HG03045 (cell line): ENCODE data around the gene RIT1.

Experiments used
- ATAC-seq: cut with Tn5 transposase; IDR thresholded peaks from one replicate; pipeline ENCODE4 v1.9.1; 2021; ENCODE audit warnings: mild to moderate bottlenecking, moderate library complexity; ENCODE audit not compliant: unreplicated experiment

Gene RIT1

DNA sequence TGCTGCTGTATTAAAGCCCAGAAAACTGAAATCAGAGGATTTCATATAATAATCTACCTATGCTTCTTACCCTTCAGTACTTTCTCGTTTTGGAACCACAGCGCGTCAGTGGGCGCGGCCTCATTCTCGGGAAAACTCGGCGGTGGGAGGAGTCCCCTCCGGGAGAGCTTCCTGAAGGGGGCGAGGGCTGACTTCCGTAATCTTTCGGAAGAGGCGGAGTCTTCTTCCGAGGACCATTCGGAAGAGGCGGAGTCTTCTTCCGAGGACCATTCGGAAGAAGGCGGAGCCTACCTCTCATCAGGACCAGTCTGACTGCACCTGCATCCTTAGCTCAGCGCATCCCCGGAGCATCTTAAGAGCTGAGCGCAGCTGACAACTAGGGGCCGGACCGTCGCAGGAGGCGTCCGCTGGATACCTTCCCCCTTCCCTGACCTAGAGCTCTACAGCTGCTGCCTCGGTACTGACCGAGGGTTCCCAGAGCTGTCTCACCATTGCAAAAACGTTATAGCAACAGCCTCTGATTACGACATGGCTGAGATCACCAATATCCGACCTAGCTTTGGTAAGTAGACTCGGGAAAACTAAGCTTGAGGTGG is 51.8 kb downstream of the RIT1 start, which contains the start of gene SYT11:
TSS of gene SYT11 (plus strand) at position 334 of the 596 bp plus-strand sequence. CDS start at position 529, 195 bp downstream.
- peak; percentile 61 for ATAC-seq

DNA sequence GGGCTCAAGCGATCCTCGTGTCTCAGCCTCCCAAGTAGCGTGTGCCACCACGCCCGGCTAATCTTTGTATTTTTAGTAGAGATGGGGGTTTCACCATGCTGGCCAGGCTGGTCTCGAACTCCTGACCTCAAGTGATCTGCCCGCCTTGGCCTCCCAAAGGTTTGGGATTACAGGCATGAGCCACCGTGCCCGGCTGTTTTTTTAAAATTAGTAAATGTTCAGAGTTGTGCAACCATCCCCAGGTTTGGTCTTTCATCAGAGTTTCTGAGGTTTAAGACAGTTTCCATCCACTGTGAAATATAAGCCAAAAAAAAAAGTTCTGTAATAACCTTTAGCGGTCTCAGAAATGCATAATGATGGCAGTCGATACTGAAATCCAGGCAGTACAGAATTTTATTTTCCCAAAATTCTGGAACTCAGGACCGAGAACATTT is 52.3 kb downstream of the RIT1 start:
- ATAC-seq: peak; percentile 3

DNA sequence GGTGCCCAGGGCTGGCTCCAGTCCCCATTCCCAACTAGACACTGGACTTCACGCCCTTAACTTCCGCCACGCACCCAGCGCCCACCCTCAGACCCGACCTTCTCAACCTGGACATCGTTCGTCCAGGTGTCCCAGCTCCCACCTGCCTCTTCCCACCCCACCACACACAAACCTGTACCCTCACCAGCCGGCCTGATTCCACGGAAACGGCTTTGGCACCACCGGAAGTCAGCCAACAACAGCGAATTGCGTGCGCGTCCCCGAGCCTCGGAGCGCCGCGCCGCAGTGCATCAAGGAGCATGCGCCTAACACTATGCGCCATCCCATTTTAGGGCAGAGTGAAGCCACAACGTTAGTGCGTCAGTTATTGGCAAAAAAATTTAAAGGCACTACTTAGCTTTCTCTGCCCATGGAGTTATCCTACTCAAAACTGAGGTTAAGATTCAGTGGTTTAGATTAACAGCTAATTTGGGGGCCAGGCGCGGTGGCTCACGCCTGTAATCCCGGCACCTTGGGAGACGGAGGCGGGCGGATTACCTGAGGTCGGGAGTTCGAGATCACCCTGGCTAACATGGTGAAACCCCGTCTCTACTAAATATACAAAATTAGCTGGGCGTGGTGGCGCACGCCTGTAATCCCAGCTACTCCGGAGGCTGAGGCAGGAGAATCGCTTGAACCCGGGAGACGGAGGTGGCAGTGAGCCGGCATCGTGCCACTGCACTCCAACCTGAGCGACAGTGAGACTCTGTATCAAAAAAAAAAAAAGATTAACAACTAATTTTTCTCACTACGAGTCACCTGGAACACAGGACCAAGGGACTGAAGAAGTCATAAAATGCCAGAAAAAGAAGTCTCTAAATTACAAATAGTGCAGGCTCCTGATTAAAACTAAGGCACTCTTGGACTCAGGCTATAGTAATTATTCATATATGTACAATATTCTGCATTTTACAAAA is 53.9 kb downstream of the RIT1 start, which contains the start of gene GON4L:
TSS of gene GON4L (minus strand) at position 240 of the 956 bp plus-strand sequence. CDS start 3,434 bp downstream, outside the sequence.
- peak; percentile 40 for ATAC-seq

DNA sequence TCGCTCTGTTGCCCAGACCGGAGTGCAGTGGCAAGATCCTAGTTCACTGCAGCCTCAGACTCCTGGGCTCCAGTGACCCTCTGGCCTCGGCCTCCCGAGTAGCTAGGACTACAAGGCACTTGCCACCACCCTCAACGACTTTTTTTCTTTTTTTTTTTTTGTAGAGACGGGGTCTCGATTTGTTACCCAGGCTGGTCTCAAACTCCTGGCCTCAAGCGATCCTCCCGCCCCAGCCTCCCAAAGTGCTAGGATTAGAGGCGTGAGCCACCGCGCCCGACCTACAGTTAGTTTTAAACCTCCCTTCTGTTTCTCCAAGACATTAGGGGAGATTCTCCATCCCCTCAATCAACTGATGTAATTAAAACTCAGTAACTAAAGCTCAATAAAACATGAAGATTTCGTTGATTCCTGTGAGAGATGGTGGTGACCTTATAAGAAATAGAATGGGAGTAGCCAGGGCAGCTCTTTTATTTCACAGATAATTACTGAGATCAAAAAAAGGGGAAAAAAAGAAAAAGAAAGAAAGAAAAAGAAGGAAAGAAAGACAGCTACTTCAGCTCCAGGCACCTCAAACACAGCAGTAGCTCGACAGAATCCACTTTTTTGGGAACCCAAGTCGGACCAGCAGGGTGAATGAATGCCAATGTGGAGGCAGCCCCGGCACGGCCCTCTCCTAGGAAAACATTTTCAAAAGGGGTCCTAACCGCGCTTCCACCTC is 54.7 kb downstream of the RIT1 start:
- ATAC-seq: no peak

DNA sequence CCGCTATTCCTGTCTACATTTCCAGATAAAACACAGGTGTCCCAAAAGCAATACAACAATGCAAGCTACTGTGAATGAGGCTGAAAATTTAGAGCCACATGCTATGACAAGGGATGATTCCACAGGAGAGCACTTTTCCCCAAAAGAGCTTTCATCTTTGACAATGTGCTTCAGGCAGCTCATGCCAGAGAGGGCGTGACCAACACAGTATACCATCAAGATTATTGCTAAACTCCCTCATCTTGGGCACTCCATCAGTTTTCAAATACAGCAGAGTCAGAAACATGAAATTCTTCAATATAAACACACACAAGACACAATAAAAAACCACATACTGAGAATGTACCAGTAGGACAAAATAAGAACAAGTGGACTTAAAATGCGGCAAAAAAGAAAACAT is 60.8 kb downstream of the RIT1 start:
- ATAC-seq: no peak

DNA sequence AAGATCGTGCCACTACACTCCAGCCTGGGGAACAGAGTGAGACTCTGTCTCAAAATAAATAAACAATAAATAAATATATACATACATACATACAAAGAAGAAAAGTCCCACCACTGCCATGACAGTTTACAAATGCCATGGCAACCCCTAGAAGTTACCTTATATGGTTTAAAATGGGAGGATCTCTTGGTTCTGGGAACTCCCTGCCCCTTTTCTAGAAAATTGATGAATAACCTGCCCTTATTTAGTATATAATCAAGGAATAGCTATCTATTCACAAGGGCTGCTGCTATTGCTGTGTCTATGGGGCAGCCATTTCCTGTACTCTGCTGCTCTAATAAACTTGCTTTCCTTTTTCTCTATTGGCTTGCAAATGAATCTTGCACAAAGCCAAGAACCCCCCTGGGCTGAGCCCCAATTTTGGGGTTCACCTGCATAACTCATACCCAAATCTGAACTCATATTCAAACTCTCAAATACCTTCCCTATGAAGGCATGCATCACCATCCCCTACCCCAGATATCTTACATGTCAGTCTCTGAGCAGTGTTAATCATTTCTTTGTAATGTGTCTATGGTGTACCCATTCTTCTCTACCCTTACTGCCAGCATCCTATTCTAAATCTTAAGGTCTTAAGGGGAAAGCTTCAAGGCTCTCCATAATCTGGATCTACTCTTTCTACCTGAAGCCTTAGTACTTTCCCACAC is 63.2 kb downstream of the RIT1 start:
- ATAC-seq: no peak
